Nephron (organoid): ENCODE data around the gene KY.

Experiments used
- H3K27ac Mint-ChIP-seq, 3 experiments: 2 replicates each; pipeline ENCODE4 v1.8.0; 2020; ENCODE audit warnings: mixed read lengths in 3 of 3, mild to moderate bottlenecking in 2 of 3, moderate library complexity in 1 of 3
- H3K27me3 Mint-ChIP-seq: 2 replicates; pipeline ENCODE4 v1.8.0; 2021; ENCODE audit warnings: low read depth, mild to moderate bottlenecking, moderate library complexity, mixed read lengths
- H3K36me3 Mint-ChIP-seq: 2 replicates; pipeline ENCODE4 v1.8.0; 2020; ENCODE audit warnings: low read depth, mixed read lengths
- H3K4me1 Mint-ChIP-seq: 2 replicates; pipeline ENCODE4 v1.8.0; 2020; ENCODE audit warnings: mixed read lengths
- H3K4me3 Mint-ChIP-seq, 3 experiments: 2 replicates each; pipeline ENCODE4 v1.8.0; 2020; ENCODE audit warnings: mild to moderate bottlenecking in 3 of 3, mixed read lengths in 3 of 3, moderate library complexity in 2 of 3
- H3K9me3 Mint-ChIP-seq: 2 replicates; pipeline ENCODE4 v1.8.0; 2020; ENCODE audit warnings: mixed read lengths
- TF ChIP-seq, protein P1 (sequence below), 3 experiments: fragments of 200-600 bp; sonication (generic); IDR thresholded peaks; one replicate each; pipeline ENCODE4 v1.5.0; 2021; ENCODE audit warnings: antibody characterized with exemption in 3 of 3; ENCODE audit not compliant: unreplicated experiment in 3 of 3

The KY gene

GRCh38 chr3:134650431-134651346 lies at the start of gene KY:
Gene KY, minus strand, starts transcription at chr3:134651022. Its CDS starts 62 bp downstream, at chr3:134650960.
- Mint-ChIP-seq H3K36me3 (no peaks in the 10 kb centered on the region), H3K9me3 (no peaks in the 10 kb centered on the region), H3K4me1 (peaks cover 22% of the 10 kb centered on the region), H3K4me3 (peak within 1 kb of the TSS; percentile 79 to 84 (median 80)), H3K27me3 (peaks cover 70% of the 10 kb centered on the region), H3K27ac (no peak within 1 kb of the TSS)
- TF ChIP-seq, protein P1, sequence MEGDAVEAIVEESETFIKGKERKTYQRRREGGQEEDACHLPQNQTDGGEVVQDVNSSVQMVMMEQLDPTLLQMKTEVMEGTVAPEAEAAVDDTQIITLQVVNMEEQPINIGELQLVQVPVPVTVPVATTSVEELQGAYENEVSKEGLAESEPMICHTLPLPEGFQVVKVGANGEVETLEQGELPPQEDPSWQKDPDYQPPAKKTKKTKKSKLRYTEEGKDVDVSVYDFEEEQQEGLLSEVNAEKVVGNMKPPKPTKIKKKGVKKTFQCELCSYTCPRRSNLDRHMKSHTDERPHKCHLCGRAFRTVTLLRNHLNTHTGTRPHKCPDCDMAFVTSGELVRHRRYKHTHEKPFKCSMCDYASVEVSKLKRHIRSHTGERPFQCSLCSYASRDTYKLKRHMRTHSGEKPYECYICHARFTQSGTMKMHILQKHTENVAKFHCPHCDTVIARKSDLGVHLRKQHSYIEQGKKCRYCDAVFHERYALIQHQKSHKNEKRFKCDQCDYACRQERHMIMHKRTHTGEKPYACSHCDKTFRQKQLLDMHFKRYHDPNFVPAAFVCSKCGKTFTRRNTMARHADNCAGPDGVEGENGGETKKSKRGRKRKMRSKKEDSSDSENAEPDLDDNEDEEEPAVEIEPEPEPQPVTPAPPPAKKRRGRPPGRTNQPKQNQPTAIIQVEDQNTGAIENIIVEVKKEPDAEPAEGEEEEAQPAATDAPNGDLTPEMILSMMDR (IDR thresholded peaks at IDR 0.05; ENCODE audit: unreplicated experiment in 3 of 3): peak in 1 of 3 experiments; percentile 19

GRCh38 chr3:134699721-134700120 lies 48.9 kb upstream of the KY start:
- H3K27ac Mint-ChIP-seq: no peak overlapping the region
- no peak overlapping the region for H3K4me3 Mint-ChIP-seq
- TF ChIP-seq, protein P1 (IDR thresholded peaks at IDR 0.05; ENCODE audit: unreplicated experiment in 3 of 3): no peak
- H3K9me3 Mint-ChIP-seq: peaks cover 5% of the 10 kb centered on the region
- H3K36me3 Mint-ChIP-seq: no peaks in the 10 kb centered on the region
- peaks cover 5% of the 10 kb centered on the region for H3K27me3 Mint-ChIP-seq
- H3K4me1 Mint-ChIP-seq: peaks cover 40% of the 10 kb centered on the region

- H3K4me1 Mint-ChIP-seq: peaks cover 41% of the 10 kb centered on the region
- H3K4me3 Mint-ChIP-seq: no peak overlapping the region
- H3K27ac Mint-ChIP-seq: no peak overlapping the region
- peaks cover 10% of the 10 kb centered on the region for H3K27me3 Mint-ChIP-seq
- H3K9me3 Mint-ChIP-seq: peaks cover 5% of the 10 kb centered on the region
- TF ChIP-seq, protein P1 (IDR thresholded peaks at IDR 0.05; ENCODE audit: unreplicated experiment in 3 of 3): no peak
- H3K36me3 Mint-ChIP-seq: no peaks in the 10 kb centered on the region
Observed at GRCh38 chr3:134699141-134699711, 48.4 kb upstream of the KY start.

- peaks cover 10% of the 10 kb centered on the region for H3K27me3 Mint-ChIP-seq
- peaks cover 5% of the 10 kb centered on the region for H3K9me3 Mint-ChIP-seq
- no peak overlapping the region for H3K27ac Mint-ChIP-seq
- H3K4me3 Mint-ChIP-seq: no peak overlapping the region
- H3K4me1 Mint-ChIP-seq: peaks cover 42% of the 10 kb centered on the region
- TF ChIP-seq, protein P1 (IDR thresholded peaks at IDR 0.05; ENCODE audit: unreplicated experiment in 3 of 3): no peak
- no peaks in the 10 kb centered on the region for H3K36me3 Mint-ChIP-seq
Observed at GRCh38 chr3:134697830-134698689, 47.2 kb upstream of the KY start.

- TF ChIP-seq, protein P1 (IDR thresholded peaks at IDR 0.05; ENCODE audit: unreplicated experiment in 3 of 3): no peak
- peaks cover 42% of the 10 kb centered on the region for H3K4me1 Mint-ChIP-seq
- H3K9me3 Mint-ChIP-seq: peaks cover 3% of the 10 kb centered on the region
- no peak overlapping the region for H3K4me3 Mint-ChIP-seq
- H3K36me3 Mint-ChIP-seq: no peaks in the 10 kb centered on the region
- H3K27ac Mint-ChIP-seq: no peak overlapping the region
- peaks cover 10% of the 10 kb centered on the region for H3K27me3 Mint-ChIP-seq
Observed at GRCh38 chr3:134696155-134696554, 45.3 kb upstream of the KY start.
